Measurements from ENCODE around the gene ROPN1B. TPM values are rescaled to one million over a fixed set of nuclear protein-coding genes. Genes with fewer than 3 reads are reported as not detected.

Gene ROPN1B
- total RNA-seq, 1 donor from 2014 or later: not detected

DNA sequence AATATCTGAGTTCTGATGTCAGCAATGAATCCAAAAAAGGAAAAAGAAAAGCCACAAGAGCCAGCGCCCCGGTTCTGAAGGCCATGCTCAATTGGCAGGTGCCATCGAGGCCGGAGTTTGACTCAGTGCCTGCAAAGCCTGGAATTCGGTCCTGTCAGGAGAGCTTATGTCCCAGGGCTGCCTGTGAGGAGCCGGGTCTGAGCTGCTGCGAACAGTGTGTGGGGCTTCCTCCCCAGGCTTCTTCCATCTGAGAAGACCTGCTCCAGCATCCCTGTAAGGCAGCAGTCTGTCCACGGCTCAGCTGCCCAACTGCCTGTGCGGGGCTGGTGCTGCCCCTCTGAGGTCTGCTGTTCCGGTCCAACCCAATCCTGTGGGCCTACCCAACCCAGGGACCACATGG, 46.1 kb downstream of the ROPN1B start:
- Histone ChIP-seq H3K36me3 (ENCODE audit: control insufficient read depth, insufficient read depth, low read length) (no peaks in the 10 kb centered on the region), H3K4me3 (ENCODE audit: low read depth, low read length) (no peak overlapping the region), H3K27me3 (ENCODE audit: control insufficient read depth, insufficient read depth, low read length) (no peaks in the 10 kb centered on the region)
- TF ChIP-seq, protein P1, sequence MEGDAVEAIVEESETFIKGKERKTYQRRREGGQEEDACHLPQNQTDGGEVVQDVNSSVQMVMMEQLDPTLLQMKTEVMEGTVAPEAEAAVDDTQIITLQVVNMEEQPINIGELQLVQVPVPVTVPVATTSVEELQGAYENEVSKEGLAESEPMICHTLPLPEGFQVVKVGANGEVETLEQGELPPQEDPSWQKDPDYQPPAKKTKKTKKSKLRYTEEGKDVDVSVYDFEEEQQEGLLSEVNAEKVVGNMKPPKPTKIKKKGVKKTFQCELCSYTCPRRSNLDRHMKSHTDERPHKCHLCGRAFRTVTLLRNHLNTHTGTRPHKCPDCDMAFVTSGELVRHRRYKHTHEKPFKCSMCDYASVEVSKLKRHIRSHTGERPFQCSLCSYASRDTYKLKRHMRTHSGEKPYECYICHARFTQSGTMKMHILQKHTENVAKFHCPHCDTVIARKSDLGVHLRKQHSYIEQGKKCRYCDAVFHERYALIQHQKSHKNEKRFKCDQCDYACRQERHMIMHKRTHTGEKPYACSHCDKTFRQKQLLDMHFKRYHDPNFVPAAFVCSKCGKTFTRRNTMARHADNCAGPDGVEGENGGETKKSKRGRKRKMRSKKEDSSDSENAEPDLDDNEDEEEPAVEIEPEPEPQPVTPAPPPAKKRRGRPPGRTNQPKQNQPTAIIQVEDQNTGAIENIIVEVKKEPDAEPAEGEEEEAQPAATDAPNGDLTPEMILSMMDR (IDR thresholded peaks at IDR 0.05; ENCODE audit: insufficient read depth, low read length, poor library complexity, severe bottlenecking): no peak
- no peak for DNase-seq (ENCODE audit: low read depth)

DNA sequence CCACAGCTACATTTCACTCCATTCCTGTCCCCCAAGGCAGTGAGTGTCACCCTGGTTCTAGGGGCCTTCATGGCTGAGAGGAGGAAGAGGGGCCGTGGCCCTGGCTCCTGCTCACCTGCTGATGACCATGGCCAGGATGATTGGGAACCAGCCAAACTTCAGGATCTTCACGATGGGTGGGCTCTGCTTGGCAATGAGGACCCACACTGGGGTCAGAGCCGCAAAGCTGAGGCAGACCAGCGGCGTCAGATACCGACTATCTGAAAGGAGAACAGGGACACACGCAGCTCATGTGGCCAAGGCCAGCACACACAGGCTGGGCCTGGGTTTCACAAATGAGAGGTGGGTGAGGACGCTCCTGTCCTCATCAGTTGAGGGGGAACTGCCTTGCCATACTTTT, 47.6 kb downstream of the ROPN1B start:
- no peak overlapping the region for H3K4me3 ChIP-seq (ENCODE audit: low read depth, low read length)
- H3K27me3 ChIP-seq (ENCODE audit: control insufficient read depth, insufficient read depth, low read length): no peaks in the 10 kb centered on the region
- DNase-seq (ENCODE audit: low read depth): no peak
- H3K36me3 ChIP-seq (ENCODE audit: control insufficient read depth, insufficient read depth, low read length): no peaks in the 10 kb centered on the region
- TF ChIP-seq, protein P1 (IDR thresholded peaks at IDR 0.05; ENCODE audit: insufficient read depth, low read length, poor library complexity, severe bottlenecking): no peak

DNA sequence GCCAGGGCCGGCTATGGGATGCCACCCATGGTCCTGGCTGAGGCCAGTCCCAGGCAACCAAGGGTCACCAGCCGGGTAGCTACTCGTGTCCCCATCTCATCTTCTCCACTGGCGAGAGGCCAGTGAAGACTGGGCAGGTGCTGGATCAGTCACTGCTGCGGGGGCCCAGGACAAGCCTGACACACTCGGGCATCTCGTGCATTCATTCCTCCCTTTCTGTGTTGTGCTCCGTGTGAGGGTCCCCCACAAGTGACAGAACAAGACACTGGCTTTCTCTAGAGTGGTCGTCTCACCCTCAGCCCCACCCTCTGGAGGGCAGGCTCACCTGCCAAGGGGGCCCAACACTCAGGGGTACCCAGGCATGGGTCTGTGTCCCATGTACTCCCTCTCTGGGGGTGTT, 48.4 kb downstream of the ROPN1B start:
- TF ChIP-seq, protein P1 (IDR thresholded peaks at IDR 0.05; ENCODE audit: insufficient read depth, low read length, poor library complexity, severe bottlenecking): no peak
- no peak overlapping the region for H3K4me3 ChIP-seq (ENCODE audit: low read depth, low read length)
- H3K36me3 ChIP-seq (ENCODE audit: control insufficient read depth, insufficient read depth, low read length): no peaks in the 10 kb centered on the region
- H3K27me3 ChIP-seq (ENCODE audit: control insufficient read depth, insufficient read depth, low read length): no peaks in the 10 kb centered on the region
- DNase-seq (ENCODE audit: low read depth): no peak

DNA sequence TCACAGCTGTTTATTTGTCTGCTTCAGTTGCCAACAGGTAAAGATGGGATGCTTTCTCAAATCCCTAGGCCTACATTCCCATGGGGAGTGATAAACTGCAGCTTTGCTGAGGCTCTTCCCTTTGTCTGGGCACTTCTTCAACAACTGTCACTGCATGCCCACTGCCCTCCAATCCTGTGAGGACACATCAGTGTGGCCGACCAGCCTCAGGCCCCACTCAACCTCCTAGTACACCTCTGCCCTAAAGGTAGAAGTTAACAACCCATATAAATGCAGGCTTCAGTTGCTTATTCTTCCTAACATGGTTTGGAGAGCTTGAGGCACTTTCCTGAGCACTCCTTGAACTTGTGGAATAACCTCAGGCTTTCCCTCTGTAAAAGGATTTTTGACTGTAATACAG, 49.6 kb downstream of the ROPN1B start:
- Histone ChIP-seq H3K27me3 (ENCODE audit: control insufficient read depth, insufficient read depth, low read length) (no peaks in the 10 kb centered on the region), H3K36me3 (ENCODE audit: control insufficient read depth, insufficient read depth, low read length) (no peaks in the 10 kb centered on the region), H3K4me3 (ENCODE audit: low read depth, low read length) (no peak overlapping the region)
- TF ChIP-seq, protein P1 (IDR thresholded peaks at IDR 0.05; ENCODE audit: insufficient read depth, low read length, poor library complexity, severe bottlenecking): no peak
- DNase-seq (ENCODE audit: low read depth): no peak

DNA sequence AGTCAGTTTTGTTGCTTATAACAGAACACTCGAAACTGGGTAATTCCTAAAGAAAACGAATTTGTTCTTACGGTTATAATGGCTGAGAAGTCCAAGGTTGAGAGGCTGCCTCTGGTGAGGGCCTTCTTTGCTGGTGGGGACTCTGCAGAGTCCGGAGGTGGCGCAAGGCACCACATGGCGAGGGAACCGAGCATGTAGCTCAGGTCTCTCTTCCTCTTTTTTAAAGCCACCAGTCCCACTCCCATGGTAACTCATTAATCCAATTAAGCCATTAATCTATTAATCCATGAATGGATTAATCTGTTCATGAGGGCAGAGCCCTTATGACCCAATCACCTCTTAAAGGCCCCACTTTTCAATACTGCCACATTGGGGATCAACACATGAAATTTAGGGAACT, 50.0 kb downstream of the ROPN1B start:
- Histone ChIP-seq H3K27me3 (ENCODE audit: control insufficient read depth, insufficient read depth, low read length) (no peaks in the 10 kb centered on the region), H3K4me3 (ENCODE audit: low read depth, low read length) (no peak overlapping the region), H3K36me3 (ENCODE audit: control insufficient read depth, insufficient read depth, low read length) (no peaks in the 10 kb centered on the region)
- TF ChIP-seq, protein P1 (IDR thresholded peaks at IDR 0.05; ENCODE audit: insufficient read depth, low read length, poor library complexity, severe bottlenecking): no peak
- no peak for DNase-seq (ENCODE audit: low read depth)

DNA sequence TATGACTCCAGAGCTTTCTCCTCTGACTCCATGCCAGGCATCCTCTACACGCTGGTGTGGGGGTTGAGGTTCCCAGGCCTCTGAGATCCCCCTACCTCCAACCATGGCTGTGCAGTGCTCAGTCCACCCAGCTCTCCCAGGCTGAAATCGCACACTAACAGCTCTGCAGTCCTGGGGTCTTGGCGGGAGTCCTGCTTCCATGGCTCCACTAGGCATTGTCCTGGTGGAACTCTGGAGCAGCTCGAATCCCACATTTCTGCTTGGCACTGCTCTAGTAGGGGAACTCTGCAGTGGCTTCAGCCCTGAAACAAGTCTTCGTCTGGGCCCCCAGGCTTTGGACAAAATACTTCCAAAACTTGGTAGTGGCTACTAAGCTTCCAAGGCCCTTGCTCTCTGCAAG, 50.7 kb downstream of the ROPN1B start:
- no peaks in the 10 kb centered on the region for H3K36me3 ChIP-seq (ENCODE audit: control insufficient read depth, insufficient read depth, low read length)
- DNase-seq (ENCODE audit: low read depth): no peak
- TF ChIP-seq, protein P1 (IDR thresholded peaks at IDR 0.05; ENCODE audit: insufficient read depth, low read length, poor library complexity, severe bottlenecking): no peak
- H3K27me3 ChIP-seq (ENCODE audit: control insufficient read depth, insufficient read depth, low read length): no peaks in the 10 kb centered on the region
- H3K4me3 ChIP-seq (ENCODE audit: low read depth, low read length): no peak overlapping the region

Data from kidney epithelial cell (primary cell).